HL-60 (cell line): Measurements from ENCODE around the gene LZTFL1.

Source experiments
- DNase-seq, 2 experiments: peaks; one replicate each; pipeline ENCODE4 v3.0.0-alpha.2; 2010 to 2020; ENCODE audit warnings: low read depth in 1 of 2, low spot score in 1 of 2
- H3K27ac ChIP-seq: fragments of 250-450 bp; sonication (Bioruptor Pico); replicated peaks from 2 replicates; pipeline ENCODE4 v1.5.1; 2020; ENCODE audit warnings: mild to moderate bottlenecking, moderate library complexity
- H3K27me3 ChIP-seq: fragments of 250-450 bp; sonication (Bioruptor Pico); 2 replicates; pipeline ENCODE4 v1.5.1; 2021; ENCODE audit warnings: mild to moderate bottlenecking, moderate library complexity; ENCODE audit not compliant: insufficient read depth, poor library complexity, severe bottlenecking
- H3K4me3 ChIP-seq: replicated peaks from 2 replicates; pipeline ENCODE4 v1.5.1; 2011; ENCODE audit warnings: mild to moderate bottlenecking, control low read depth, low read length; ENCODE audit not compliant: insufficient read depth
- GABPA ChIP-seq: IDR thresholded peaks from 2 replicates; pipeline ENCODE4 v1.6.1; 2012; ENCODE audit warnings: low read depth
- POLR2AphosphoS5 ChIP-seq: IDR thresholded peaks from 2 replicates; pipeline ENCODE4 v1.6.1; 2012; ENCODE audit warnings: low read depth
- SPI1 ChIP-seq: IDR thresholded peaks from 2 replicates; pipeline ENCODE4 v1.6.1; 2012; ENCODE audit warnings: low read depth, mild to moderate bottlenecking, borderline replicate concordance
- TF ChIP-seq, protein P1 (sequence below): IDR thresholded peaks from one replicate; pipeline ENCODE4 v1.5.1; 2011; ENCODE audit warnings: low read length, control low read depth, inconsistent platforms; ENCODE audit not compliant: insufficient read depth
- TF ChIP-seq, protein P2 (sequence below): IDR thresholded peaks from 2 replicates; pipeline ENCODE4 v1.6.1; 2012; ENCODE audit warnings: low read depth; ENCODE audit not compliant: insufficient replicate concordance

The LZTFL1 gene

DNA sequence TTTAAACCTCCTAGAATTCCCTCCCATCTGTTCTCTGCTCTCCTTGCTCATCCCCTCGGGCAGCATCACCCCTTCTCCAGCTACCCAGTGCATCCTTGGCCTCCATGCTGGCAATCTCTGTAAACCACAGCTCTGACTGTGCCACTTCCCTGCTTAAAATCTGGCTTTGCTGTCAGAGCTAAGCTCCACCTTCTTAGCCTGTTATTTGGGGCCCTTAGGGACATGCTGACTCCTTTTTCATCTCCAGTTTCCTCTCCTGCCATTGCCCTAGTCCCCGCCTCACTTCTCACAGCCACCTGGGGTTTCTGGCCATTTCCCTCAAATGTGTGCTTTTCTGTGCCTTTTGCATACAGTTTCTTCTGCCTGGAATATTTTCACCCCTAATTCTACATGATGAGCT is 51.3 kb downstream of the LZTFL1 start:
- no peak for DNase-seq
- TF ChIP-seq GABPA: no peak
- no peak for TF ChIP-seq POLR2AphosphoS5
- TF ChIP-seq SPI1: no peak
- TF ChIP-seq, protein P1, sequence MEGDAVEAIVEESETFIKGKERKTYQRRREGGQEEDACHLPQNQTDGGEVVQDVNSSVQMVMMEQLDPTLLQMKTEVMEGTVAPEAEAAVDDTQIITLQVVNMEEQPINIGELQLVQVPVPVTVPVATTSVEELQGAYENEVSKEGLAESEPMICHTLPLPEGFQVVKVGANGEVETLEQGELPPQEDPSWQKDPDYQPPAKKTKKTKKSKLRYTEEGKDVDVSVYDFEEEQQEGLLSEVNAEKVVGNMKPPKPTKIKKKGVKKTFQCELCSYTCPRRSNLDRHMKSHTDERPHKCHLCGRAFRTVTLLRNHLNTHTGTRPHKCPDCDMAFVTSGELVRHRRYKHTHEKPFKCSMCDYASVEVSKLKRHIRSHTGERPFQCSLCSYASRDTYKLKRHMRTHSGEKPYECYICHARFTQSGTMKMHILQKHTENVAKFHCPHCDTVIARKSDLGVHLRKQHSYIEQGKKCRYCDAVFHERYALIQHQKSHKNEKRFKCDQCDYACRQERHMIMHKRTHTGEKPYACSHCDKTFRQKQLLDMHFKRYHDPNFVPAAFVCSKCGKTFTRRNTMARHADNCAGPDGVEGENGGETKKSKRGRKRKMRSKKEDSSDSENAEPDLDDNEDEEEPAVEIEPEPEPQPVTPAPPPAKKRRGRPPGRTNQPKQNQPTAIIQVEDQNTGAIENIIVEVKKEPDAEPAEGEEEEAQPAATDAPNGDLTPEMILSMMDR: no peak
- TF ChIP-seq, protein P2, sequence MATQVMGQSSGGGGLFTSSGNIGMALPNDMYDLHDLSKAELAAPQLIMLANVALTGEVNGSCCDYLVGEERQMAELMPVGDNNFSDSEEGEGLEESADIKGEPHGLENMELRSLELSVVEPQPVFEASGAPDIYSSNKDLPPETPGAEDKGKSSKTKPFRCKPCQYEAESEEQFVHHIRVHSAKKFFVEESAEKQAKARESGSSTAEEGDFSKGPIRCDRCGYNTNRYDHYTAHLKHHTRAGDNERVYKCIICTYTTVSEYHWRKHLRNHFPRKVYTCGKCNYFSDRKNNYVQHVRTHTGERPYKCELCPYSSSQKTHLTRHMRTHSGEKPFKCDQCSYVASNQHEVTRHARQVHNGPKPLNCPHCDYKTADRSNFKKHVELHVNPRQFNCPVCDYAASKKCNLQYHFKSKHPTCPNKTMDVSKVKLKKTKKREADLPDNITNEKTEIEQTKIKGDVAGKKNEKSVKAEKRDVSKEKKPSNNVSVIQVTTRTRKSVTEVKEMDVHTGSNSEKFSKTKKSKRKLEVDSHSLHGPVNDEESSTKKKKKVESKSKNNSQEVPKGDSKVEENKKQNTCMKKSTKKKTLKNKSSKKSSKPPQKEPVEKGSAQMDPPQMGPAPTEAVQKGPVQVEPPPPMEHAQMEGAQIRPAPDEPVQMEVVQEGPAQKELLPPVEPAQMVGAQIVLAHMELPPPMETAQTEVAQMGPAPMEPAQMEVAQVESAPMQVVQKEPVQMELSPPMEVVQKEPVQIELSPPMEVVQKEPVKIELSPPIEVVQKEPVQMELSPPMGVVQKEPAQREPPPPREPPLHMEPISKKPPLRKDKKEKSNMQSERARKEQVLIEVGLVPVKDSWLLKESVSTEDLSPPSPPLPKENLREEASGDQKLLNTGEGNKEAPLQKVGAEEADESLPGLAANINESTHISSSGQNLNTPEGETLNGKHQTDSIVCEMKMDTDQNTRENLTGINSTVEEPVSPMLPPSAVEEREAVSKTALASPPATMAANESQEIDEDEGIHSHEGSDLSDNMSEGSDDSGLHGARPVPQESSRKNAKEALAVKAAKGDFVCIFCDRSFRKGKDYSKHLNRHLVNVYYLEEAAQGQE: no peak
- Histone ChIP-seq H3K27ac (no peak overlapping the region), H3K27me3 (peaks cover 13% of the 10 kb centered on the region), H3K4me3 (no peak overlapping the region)

DNA sequence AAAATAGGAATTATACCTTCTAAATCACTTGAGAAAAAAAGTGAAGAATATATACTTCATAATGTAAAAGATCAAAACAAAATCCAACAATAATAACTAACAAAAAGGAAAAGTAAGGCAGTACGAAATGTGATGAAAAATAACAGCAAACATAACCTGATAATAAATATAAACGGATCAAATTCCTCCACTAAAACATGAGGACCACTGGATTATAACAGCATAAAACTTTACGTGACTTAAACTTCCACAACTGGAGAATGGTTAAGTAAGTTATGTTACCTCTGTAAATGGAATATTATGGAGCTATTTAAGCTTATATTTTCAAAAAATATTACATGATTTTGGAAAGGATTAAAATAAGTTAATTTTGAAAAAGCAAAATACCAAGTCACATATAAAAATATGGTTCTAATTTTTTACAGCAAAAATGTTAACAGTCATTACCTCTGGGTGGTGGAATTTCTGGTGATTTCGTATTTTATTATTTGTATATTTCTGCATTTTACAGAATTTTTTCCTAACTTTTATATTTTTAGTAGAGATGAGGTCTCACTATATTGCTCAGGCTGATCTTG is 52.6 kb downstream of the LZTFL1 start:
- H3K4me3 ChIP-seq: no peak overlapping the region
- TF ChIP-seq GABPA (no peak), SPI1 (no peak), POLR2AphosphoS5 (no peak)
- TF ChIP-seq, protein P1: no peak
- TF ChIP-seq, protein P2: no peak
- peaks cover 2% of the 10 kb centered on the region for H3K27me3 ChIP-seq
- DNase-seq: no peak
- H3K27ac ChIP-seq: no peak overlapping the region

- no peak overlapping the region for H3K4me3 ChIP-seq
- H3K27ac ChIP-seq: no peak overlapping the region
- no peaks in the 10 kb centered on the region for H3K27me3 ChIP-seq
- TF ChIP-seq, protein P2: no peak
- TF ChIP-seq, protein P1: no peak
- TF ChIP-seq GABPA (no peak), SPI1 (no peak), POLR2AphosphoS5 (no peak)
- DNase-seq: no peak
Measured at GRCh38 chr3:45787551-45787950, 54.4 kb downstream of the LZTFL1 start.
